Natural killer cell (primary cell): ENCODE results near the gene AGK. TPM values are rescaled to one million over a fixed set of nuclear protein-coding genes. Genes with fewer than 3 reads are reported as not detected.

Experiments
- ATAC-seq, 3 donors: fragments of 150-1000 bp in 2 of 3; fragments of 200-7000 bp in 1 of 3; cut with Tn5 transposase; 1 replicate in 1 of 3; 2 replicates in 2 of 3; pipeline ENCODE4 v1.10.0; 2021; ENCODE audit warnings: mild to moderate bottlenecking in 2 of 3, moderate library complexity in 2 of 3
- DNase-seq, 2 donors: peaks; one replicate each; pipeline versions ENCODE4 v3.0.0 to v3.0.0-alpha.2; 2013 to 2021; ENCODE audit warnings: mixed read lengths in 1 of 2
- H3K27ac ChIP-seq: one replicate; pipeline ENCODE4 v1.5.1; 2013; ENCODE audit warnings: mild to moderate bottlenecking, low read length
- H3K27me3 ChIP-seq: one replicate; pipeline ENCODE4 v1.6.1; 2013; ENCODE audit warnings: low read length; ENCODE audit not compliant: control insufficient read depth, insufficient read depth
- H3K36me3 ChIP-seq: one replicate; pipeline ENCODE4 v1.6.1; 2013; ENCODE audit warnings: low read length; ENCODE audit not compliant: control insufficient read depth, insufficient read depth
- H3K4me1 ChIP-seq: one replicate; pipeline ENCODE4 v1.6.1; 2013; ENCODE audit warnings: low read length; ENCODE audit not compliant: control insufficient read depth, insufficient read depth
- H3K4me3 ChIP-seq: one replicate; pipeline ENCODE4 v1.5.1; 2013; ENCODE audit warnings: low read length
- H3K9me3 ChIP-seq: one replicate; pipeline ENCODE4 v1.6.1; 2013; ENCODE audit warnings: low read length; ENCODE audit not compliant: control insufficient read depth, insufficient read depth
- H3K27ac Mint-ChIP-seq, 2 donors: one replicate each; pipeline ENCODE4 v1.8.0; 2022; ENCODE audit warnings: mild to moderate bottlenecking in 2 of 2, mixed read lengths in 2 of 2, moderate library complexity in 1 of 2
- H3K27me3 Mint-ChIP-seq, 2 donors: one replicate each; pipeline ENCODE4 v1.8.0; 2022; ENCODE audit warnings: low read depth in 2 of 2, mixed read lengths in 2 of 2
- H3K36me3 Mint-ChIP-seq: one replicate; pipeline ENCODE4 v1.8.0; 2022; ENCODE audit warnings: mixed read lengths
- H3K4me1 Mint-ChIP-seq, 2 donors: one replicate each; pipeline ENCODE4 v1.8.0; 2022; ENCODE audit warnings: mixed read lengths in 2 of 2
- H3K4me3 Mint-ChIP-seq: one replicate; pipeline ENCODE4 v1.8.0; 2022; ENCODE audit warnings: mild to moderate bottlenecking, moderate library complexity, mixed read lengths
- H3K9me3 Mint-ChIP-seq, 2 donors: one replicate each; pipeline ENCODE4 v1.8.0; 2022; ENCODE audit warnings: mixed read lengths in 2 of 2
- WGBS: methylation state at CpG from one replicate; pipeline ENCODE4 v1.1.7; 2013; ENCODE audit warnings: missing lambda C conversion rate; ENCODE audit not compliant: insufficient coverage; 5-methylcytosine and 5-hydroxymethylcytosine counted together
- intact Hi-C: fragments of 100-400 bp; cut with micrococcal nuclease; formaldehyde crosslinking; loops from one replicate; pipeline ENCODE4 v1.14.2; 2022
- total RNA-seq, 4 donors: library from RNA; stranded (reverse); fragments of 120-200 nt in 1 of 4; gene quantifications; one replicate each; pipeline versions ENCODE4 v1.2.3 to v1.2.4, GENCODE V29; 2013 to 2022
- TF ChIP-seq, protein P1 (sequence below): fragments of 200-600 bp; IDR thresholded peaks from one replicate; pipeline ENCODE4 v1.8.0; 2022; ENCODE audit warnings: antibody characterized with exemption

The AGK gene
- total RNA-seq, 3 donors from 2014 or later (not counting 1 experiment from before 2014, with no cell fraction given), result 70.0 to 106 (median 99.0) TPM

DNA sequence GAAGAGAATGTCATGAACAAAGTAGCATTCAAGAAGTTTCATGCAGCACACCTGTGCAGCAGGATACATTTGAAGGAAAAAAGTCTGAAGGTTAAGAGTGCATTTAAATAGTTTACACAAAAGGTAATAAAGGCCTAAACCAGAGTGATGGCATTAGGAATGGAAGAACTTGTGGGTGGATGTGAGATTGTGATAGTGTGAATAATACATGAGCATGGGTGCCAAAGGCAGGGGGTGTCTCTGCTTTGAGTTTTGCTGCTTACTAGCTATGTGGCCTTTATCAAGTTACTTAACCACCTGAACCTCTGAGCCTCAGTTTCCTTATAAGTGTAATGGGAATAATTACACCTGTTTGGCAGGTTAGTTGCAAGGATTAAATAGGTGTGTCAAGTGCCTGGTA, 21.0 kb downstream of the AGK start:
- ATAC-seq (no peak), DNase-seq (no peak)
- TF ChIP-seq, protein P1, sequence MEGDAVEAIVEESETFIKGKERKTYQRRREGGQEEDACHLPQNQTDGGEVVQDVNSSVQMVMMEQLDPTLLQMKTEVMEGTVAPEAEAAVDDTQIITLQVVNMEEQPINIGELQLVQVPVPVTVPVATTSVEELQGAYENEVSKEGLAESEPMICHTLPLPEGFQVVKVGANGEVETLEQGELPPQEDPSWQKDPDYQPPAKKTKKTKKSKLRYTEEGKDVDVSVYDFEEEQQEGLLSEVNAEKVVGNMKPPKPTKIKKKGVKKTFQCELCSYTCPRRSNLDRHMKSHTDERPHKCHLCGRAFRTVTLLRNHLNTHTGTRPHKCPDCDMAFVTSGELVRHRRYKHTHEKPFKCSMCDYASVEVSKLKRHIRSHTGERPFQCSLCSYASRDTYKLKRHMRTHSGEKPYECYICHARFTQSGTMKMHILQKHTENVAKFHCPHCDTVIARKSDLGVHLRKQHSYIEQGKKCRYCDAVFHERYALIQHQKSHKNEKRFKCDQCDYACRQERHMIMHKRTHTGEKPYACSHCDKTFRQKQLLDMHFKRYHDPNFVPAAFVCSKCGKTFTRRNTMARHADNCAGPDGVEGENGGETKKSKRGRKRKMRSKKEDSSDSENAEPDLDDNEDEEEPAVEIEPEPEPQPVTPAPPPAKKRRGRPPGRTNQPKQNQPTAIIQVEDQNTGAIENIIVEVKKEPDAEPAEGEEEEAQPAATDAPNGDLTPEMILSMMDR, result no peak
- H3K27ac Mint-ChIP-seq, result peak overlapping the region; percentile 37 to 56
- H3K27ac ChIP-seq, result no peak overlapping the region
- intact Hi-C loops, result no loop called here
- H3K27me3 Mint-ChIP-seq, result no peaks in the 10 kb centered on the region
- peaks cover 10 to 13% of the 10 kb centered on the region in 2 donors for H3K9me3 Mint-ChIP-seq
- H3K4me1 ChIP-seq, result no peaks in the 10 kb centered on the region
- H3K4me1 Mint-ChIP-seq, result peaks cover 18 to 40% of the 10 kb centered on the region in 2 donors
- peaks cover 4% of the 10 kb centered on the region for H3K9me3 ChIP-seq
- no peak overlapping the region for H3K4me3 Mint-ChIP-seq
- H3K36me3 Mint-ChIP-seq, result peaks cover 41% of the 10 kb centered on the region
- H3K36me3 ChIP-seq, result peaks cover 18% of the 10 kb centered on the region
- H3K4me3 ChIP-seq, result no peak overlapping the region
- no peaks in the 10 kb centered on the region for H3K27me3 ChIP-seq

DNA sequence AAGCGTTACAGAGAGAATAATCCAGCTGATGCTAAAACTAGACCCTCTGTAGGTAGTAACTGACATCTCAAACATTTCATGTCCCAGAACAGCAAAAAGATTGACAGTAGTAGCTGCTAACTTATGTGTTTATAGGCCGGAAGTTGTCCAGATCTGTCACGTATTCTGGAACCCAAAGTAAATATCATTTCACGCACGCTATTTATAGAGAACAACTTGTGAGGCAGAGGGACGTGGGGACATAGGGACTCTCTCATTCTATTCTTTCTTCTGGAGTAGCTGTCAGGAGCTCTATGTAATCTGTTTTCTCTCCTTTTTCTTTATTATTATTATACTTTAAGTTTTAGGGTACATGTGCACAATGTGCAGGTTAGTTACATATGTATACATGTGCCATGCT, 22.3 kb downstream of the AGK start:
- intact Hi-C loops, result no loop called here
- WGBS, result 95% methylated on average over 6 of the region's 6 CpGs
- H3K36me3 ChIP-seq, result peaks cover 9% of the 10 kb centered on the region

DNA sequence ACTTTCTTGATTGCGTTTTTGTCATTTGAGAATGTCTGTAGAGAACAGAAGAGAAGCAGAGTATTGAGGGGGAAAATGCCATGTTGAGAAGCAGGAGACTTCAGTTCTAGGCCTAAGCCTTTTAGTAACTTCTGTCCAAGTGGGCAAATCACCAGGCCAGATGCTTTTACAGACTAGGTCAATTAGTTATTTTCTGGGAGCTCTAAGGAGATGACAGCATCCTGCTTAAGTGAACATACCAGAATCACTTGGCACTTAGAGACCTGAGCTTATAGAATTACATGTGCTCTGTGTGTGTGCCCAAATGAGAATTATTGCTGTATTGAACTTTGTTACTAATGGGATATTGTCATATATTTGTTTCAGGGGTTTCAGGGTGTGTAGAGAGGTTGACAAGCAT, 24.0 kb downstream of the AGK start:
- no peak overlapping the region for H3K27ac ChIP-seq
- H3K4me1 Mint-ChIP-seq, result peaks cover 18 to 33% of the 10 kb centered on the region in 2 donors
- no peak overlapping the region for H3K4me3 Mint-ChIP-seq
- H3K9me3 Mint-ChIP-seq, result peaks cover 10 to 13% of the 10 kb centered on the region in 2 donors
- intact Hi-C loops, result no loop called here
- H3K27ac Mint-ChIP-seq, result peak overlapping the region in 1 of 2 donors; percentile 12
- peaks cover 5% of the 10 kb centered on the region for H3K36me3 ChIP-seq
- TF ChIP-seq, protein P1, result no peak
- H3K4me1 ChIP-seq, result no peaks in the 10 kb centered on the region
- H3K36me3 Mint-ChIP-seq, result peaks cover 31% of the 10 kb centered on the region
- no peak overlapping the region for H3K4me3 ChIP-seq
- peaks cover 17% of the 10 kb centered on the region for H3K9me3 ChIP-seq
- no peaks in the 10 kb centered on the region for H3K27me3 Mint-ChIP-seq
- no peaks in the 10 kb centered on the region for H3K27me3 ChIP-seq
- 100% methylated on average over 1 of the region's 1 CpG for WGBS
- DNase-seq (no peak), ATAC-seq (no peak)

More for the DNA sequence above, 22.3 kb downstream of the AGK start:
- Mint-ChIP-seq H3K27ac (no peak overlapping the region), H3K27me3 (no peaks in the 10 kb centered on the region), H3K4me1 (peaks cover 18 to 33% of the 10 kb centered on the region in 2 donors), H3K4me3 (no peak overlapping the region), H3K36me3 (peaks cover 31% of the 10 kb centered on the region), H3K9me3 (peaks cover 10 to 13% of the 10 kb centered on the region in 2 donors)
- Histone ChIP-seq H3K27ac (no peak overlapping the region), H3K4me1 (no peaks in the 10 kb centered on the region), H3K27me3 (no peaks in the 10 kb centered on the region), H3K4me3 (no peak overlapping the region), H3K9me3 (peaks cover 4% of the 10 kb centered on the region)
- TF ChIP-seq, protein P1, result no peak
- DNase-seq (no peak), ATAC-seq (no peak)
